ENCODE data around the gene SLC35F3. TPM values are rescaled to one million over a fixed set of nuclear protein-coding genes. Genes with fewer than 3 reads are reported as not detected.

The SLC35F3 gene
- total RNA-seq, 1 donor from 2014 or later, result 2.6 TPM

DNA sequence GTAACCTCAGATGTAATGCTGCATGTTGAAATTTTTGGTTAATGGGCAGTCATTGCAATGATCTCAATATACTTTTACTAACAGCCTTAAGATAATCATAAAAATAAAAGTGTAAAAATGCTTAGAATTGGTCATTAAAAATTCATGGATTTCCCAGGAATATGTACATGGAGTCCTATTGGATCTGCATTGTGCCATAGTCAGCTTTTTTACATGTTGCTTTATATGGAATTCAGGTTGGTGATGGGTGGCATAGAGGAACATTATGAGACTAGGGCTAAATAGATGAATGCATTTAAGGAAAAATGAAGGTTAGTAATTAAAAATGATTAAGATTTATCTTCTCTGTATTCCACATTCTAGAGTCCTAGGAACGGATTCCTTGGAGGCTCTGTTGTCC, 103.2 kb downstream of the SLC35F3 start:
- H3K27ac Mint-ChIP-seq (ENCODE audit: unreplicated experiment), result no peak overlapping the region
- no peaks in the 10 kb centered on the region for H3K9me3 Mint-ChIP-seq
- H3K4me1 Mint-ChIP-seq, result no peaks in the 10 kb centered on the region
- TF ChIP-seq, protein P1, sequence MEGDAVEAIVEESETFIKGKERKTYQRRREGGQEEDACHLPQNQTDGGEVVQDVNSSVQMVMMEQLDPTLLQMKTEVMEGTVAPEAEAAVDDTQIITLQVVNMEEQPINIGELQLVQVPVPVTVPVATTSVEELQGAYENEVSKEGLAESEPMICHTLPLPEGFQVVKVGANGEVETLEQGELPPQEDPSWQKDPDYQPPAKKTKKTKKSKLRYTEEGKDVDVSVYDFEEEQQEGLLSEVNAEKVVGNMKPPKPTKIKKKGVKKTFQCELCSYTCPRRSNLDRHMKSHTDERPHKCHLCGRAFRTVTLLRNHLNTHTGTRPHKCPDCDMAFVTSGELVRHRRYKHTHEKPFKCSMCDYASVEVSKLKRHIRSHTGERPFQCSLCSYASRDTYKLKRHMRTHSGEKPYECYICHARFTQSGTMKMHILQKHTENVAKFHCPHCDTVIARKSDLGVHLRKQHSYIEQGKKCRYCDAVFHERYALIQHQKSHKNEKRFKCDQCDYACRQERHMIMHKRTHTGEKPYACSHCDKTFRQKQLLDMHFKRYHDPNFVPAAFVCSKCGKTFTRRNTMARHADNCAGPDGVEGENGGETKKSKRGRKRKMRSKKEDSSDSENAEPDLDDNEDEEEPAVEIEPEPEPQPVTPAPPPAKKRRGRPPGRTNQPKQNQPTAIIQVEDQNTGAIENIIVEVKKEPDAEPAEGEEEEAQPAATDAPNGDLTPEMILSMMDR (conservative IDR thresholded peaks at IDR 0.05), result no peak
- H3K27me3 Mint-ChIP-seq (ENCODE audit: low read depth), result peaks cover 12% of the 10 kb centered on the region
- H3K4me3 Mint-ChIP-seq, result no peak overlapping the region
- DNase-seq (ENCODE audit: low read depth, low spot score), result no peak
- H3K36me3 Mint-ChIP-seq (ENCODE audit: low read depth), result no peaks in the 10 kb centered on the region

DNA sequence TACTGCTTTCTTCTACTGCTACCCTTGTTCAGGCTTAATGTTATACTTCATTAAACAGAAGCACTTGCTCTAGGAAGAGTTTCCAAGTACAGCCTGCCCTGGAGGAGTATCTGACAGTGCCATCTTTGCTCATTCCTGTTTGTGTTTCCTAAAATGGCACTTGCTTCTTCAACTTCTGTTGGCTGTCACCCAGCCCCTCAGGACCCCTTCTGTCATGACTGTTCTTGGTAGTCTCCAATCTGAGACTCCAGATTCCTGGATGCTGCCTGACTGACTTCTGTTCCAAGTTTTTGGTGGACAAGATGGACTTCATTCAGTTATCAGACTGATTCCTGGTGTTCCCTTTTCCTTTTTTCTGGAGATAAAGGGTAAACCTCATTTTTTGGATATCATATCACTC, 104.1 kb downstream of the SLC35F3 start:
- Mint-ChIP-seq H3K27ac (ENCODE audit: unreplicated experiment) (no peak overlapping the region), H3K4me3 (no peak overlapping the region), H3K27me3 (ENCODE audit: low read depth) (peaks cover 12% of the 10 kb centered on the region), H3K4me1 (no peaks in the 10 kb centered on the region), H3K9me3 (no peaks in the 10 kb centered on the region), H3K36me3 (ENCODE audit: low read depth) (no peaks in the 10 kb centered on the region)
- no peak for DNase-seq (ENCODE audit: low read depth, low spot score)
- TF ChIP-seq, protein P1 (conservative IDR thresholded peaks at IDR 0.05), result no peak

DNA sequence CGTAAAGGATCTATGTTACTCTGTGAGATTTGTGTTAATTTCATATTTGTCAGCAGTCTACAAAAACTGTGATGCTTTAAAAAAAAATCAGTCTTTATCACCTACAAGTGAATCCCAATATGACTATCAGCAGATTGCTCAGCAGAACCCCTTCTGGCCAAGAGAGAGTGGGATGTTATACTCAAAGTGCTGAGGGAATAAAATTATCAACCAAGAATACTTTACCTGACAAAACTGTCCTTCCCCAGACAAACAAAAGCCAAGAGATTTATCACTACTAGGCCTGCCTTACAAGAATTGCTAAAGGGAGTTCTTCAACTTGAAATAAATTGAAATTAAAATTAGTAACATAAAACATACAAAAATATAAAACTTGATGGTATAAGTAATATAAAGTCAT, 105.2 kb downstream of the SLC35F3 start:
- Mint-ChIP-seq H3K4me3 (no peak overlapping the region), H3K9me3 (no peaks in the 10 kb centered on the region), H3K27ac (ENCODE audit: unreplicated experiment) (no peak overlapping the region), H3K36me3 (ENCODE audit: low read depth) (no peaks in the 10 kb centered on the region), H3K27me3 (ENCODE audit: low read depth) (peaks cover 12% of the 10 kb centered on the region), H3K4me1 (no peaks in the 10 kb centered on the region)
- TF ChIP-seq, protein P1 (conservative IDR thresholded peaks at IDR 0.05), result no peak
- DNase-seq (ENCODE audit: low read depth, low spot score), result no peak

DNA sequence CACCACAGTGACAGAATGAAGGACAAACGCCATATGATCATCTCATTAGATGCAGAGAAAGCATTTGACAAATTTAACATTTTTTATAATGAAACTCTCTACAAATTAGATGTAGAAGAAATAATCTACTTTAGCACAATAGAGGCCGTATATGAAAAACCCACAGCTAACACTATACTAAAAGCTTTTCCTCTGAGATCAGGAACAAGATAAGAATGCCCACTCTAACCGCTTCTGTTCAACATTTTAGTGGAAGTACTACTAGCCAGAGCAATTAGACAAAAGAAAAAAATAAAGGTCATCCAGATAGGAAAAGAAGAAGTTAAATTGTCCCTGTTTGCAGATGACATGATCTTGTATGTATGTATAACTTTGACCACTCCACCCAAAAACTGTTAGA, 109.7 kb downstream of the SLC35F3 start:
- peaks cover 11% of the 10 kb centered on the region for H3K27me3 Mint-ChIP-seq (ENCODE audit: low read depth)
- no peak for DNase-seq (ENCODE audit: low read depth, low spot score)
- peaks cover 4% of the 10 kb centered on the region for H3K9me3 Mint-ChIP-seq
- H3K4me1 Mint-ChIP-seq, result no peaks in the 10 kb centered on the region
- no peak overlapping the region for H3K27ac Mint-ChIP-seq (ENCODE audit: unreplicated experiment)
- no peaks in the 10 kb centered on the region for H3K36me3 Mint-ChIP-seq (ENCODE audit: low read depth)
- H3K4me3 Mint-ChIP-seq, result no peak overlapping the region
- TF ChIP-seq, protein P1 (conservative IDR thresholded peaks at IDR 0.05), result no peak

DNA sequence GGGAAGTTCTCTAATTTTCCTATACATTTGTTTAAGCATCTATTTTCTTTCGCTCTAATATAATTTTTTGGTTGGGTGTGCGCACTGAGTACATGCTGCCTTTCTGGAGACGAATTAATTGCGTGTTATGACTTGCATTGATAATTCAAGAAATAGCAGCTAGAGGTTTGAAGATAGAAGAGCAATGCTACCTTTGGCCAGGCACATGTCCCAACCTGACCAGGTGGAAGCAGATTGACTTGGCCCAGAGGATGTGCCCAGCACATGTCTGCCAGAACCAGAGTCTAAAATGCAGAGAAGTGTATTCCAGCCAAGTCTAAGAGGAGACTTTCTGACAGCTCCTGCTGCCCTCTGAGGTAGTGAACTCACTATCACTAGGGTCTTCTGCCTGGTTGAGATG, 114.3 kb downstream of the SLC35F3 start:
- no peak for DNase-seq (ENCODE audit: low read depth, low spot score)
- Mint-ChIP-seq H3K27me3 (ENCODE audit: low read depth) (peaks cover 11% of the 10 kb centered on the region), H3K9me3 (peaks cover 4% of the 10 kb centered on the region), H3K4me1 (no peaks in the 10 kb centered on the region), H3K27ac (ENCODE audit: unreplicated experiment) (no peak overlapping the region), H3K4me3 (no peak overlapping the region), H3K36me3 (ENCODE audit: low read depth) (no peaks in the 10 kb centered on the region)
- TF ChIP-seq, protein P1 (conservative IDR thresholded peaks at IDR 0.05), result no peak

DNA sequence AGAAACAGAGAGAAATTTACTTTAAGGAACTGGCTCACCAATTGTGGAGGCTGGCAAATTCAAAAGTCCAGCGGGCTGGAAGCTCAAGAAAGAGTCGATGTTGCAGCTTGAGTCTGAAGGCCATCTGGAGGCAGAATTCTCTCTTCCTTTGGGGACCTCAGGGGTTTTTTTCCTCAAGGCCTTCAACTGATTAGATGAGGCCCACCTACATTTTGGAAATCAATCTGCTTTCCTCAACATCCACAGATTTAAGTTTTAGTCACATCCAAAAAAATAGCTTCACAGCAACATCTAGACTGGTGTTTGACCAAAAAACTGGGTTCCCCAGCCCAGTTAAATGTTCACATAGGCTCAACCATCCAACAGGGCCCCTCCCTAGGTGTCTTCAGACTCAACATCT, 114.9 kb downstream of the SLC35F3 start:
- Mint-ChIP-seq H3K4me3 (no peak overlapping the region), H3K27me3 (ENCODE audit: low read depth) (peaks cover 11% of the 10 kb centered on the region), H3K27ac (ENCODE audit: unreplicated experiment) (no peak overlapping the region), H3K4me1 (no peaks in the 10 kb centered on the region), H3K9me3 (peaks cover 4% of the 10 kb centered on the region), H3K36me3 (ENCODE audit: low read depth) (no peaks in the 10 kb centered on the region)
- no peak for DNase-seq (ENCODE audit: low read depth, low spot score)
- TF ChIP-seq, protein P1 (conservative IDR thresholded peaks at IDR 0.05), result no peak

All from neural crest cell (in vitro differentiated cells).